Esophagus (tissue), 2 donors: ENCODE results near the gene RPS6KB1. TPM values are rescaled to one million over a fixed set of nuclear protein-coding genes. Genes with fewer than 3 reads are reported as not detected.
"Not testable (repeated sequence)": the region's sequence is repeated elsewhere in the genome, so short reads cannot be mapped to it uniquely, and the experiment has no call there.

ENCODE experiments used
- H3K27ac ChIP-seq, 2 donors: one replicate each; pipeline ENCODE4 v1.5.1; 2013; ENCODE audit warnings: low read depth in 2 of 2, mild to moderate bottlenecking in 2 of 2, inconsistent platforms in 1 of 2, low read length in 1 of 2, moderate library complexity in 1 of 2
- H3K27me3 ChIP-seq, 2 donors: one replicate each; pipeline ENCODE4 v1.6.1; 2013; ENCODE audit warnings: low read length in 2 of 2, control low read depth in 1 of 2, mild to moderate bottlenecking in 1 of 2; ENCODE audit not compliant: insufficient read depth in 2 of 2, control insufficient read depth in 1 of 2
- H3K36me3 ChIP-seq, 2 donors: one replicate each; pipeline ENCODE4 v1.6.1; 2013; ENCODE audit warnings: low read length in 1 of 2; ENCODE audit not compliant: control insufficient read depth in 2 of 2, insufficient read depth in 2 of 2
- H3K4me1 ChIP-seq, 2 donors: one replicate each; pipeline ENCODE4 v1.6.1; 2013; ENCODE audit warnings: low read length in 1 of 2; ENCODE audit not compliant: control insufficient read depth in 2 of 2, insufficient read depth in 2 of 2
- H3K4me3 ChIP-seq, 2 donors: one replicate each; pipeline ENCODE4 v1.5.1; 2013; ENCODE audit warnings: low read length in 2 of 2, mild to moderate bottlenecking in 2 of 2, low read depth in 1 of 2, moderate library complexity in 1 of 2
- H3K9me3 ChIP-seq, 2 donors: one replicate each; pipeline ENCODE4 v1.6.1; 2013; ENCODE audit warnings: mild to moderate bottlenecking in 2 of 2, low read depth in 1 of 2, low read length in 1 of 2, moderate library complexity in 1 of 2; ENCODE audit not compliant: control insufficient read depth in 2 of 2, insufficient read depth in 1 of 2
- WGBS, 2 donors: extraction: QIAGEN DNeasy Blood & Tissue Kit; methylation state at CpG; one replicate each; pipeline ENCODE4 v1.1.7; 2013; 5-methylcytosine and 5-hydroxymethylcytosine counted together
- polyA plus RNA-seq, 2 donors: library from polyadenylated mRNA; stranded (reverse); fragments of 200-250 nt; gene quantifications; one replicate each; pipeline ENCODE4 v1.2.3, GENCODE V29; 2013
- donor health status: healthy with polysubstance abuse.
- donor health status: Bipolar disorder and iron deficiency.

The RPS6KB1 gene
- polyA plus RNA-seq, 2 donors = 13.2 to 13.5 TPM

DNA sequence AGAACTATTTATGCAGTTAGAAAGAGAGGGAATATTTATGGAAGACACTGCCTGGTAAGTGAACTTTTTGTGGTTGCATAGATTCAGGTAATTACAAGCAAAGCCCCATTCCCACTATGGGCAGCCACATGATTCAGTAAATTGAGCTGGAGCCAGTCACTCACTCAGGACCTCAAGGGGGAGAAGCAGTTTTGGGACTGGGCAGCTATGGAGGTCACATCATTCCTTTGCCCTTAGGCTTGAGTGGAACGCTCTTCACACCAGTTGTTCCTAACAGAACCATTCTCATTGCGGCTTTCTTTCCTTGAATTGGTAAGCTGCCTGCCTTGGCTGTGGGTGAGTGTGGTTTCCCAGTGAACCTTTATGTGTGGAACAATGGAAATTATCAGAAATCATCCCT, 37.2 kb downstream of the RPS6KB1 start:
- WGBS, 2 donors = 98 to 100% methylated on average over 2 of the region's 2 CpGs
- H3K4me1 ChIP-seq, H3K36me3 ChIP-seq, H3K9me3 ChIP-seq, H3K4me3 ChIP-seq, H3K27ac ChIP-seq, H3K27me3 ChIP-seq: not testable (repeated sequence)

DNA sequence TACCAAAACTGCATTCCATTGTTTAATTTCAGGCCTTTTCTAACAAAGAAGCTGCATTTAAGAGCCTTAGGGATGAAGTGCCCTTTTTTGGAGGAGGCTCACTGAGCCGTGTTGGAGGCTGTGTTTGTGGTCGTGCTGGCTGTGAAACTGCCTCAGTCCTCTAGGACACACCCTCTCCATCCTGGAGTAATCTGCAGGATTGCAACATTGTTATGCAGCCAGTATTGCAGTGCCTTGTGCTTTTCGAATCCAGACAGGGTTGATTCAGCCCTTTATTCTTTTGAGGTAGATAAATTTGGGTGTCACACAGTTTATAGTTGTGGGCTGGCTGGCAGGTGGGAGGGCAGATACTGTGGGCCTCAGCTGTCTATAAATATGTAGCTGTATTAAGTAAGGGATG, 37.8 kb downstream of the RPS6KB1 start:
- H3K4me3 ChIP-seq, H3K27me3 ChIP-seq, H3K9me3 ChIP-seq, H3K4me1 ChIP-seq, H3K27ac ChIP-seq, H3K36me3 ChIP-seq: not testable (repeated sequence)
- 42 to 49% methylated on average over 3 of the region's 3 CpGs for WGBS, 2 donors

GRCh38 chr17:59933317-59933716, 40.4 kb downstream of the RPS6KB1 start:
- WGBS, 2 donors = 95 to 100% methylated on average over 1 of the region's 1 CpG
- not testable (repeated sequence) for H3K27me3 ChIP-seq, H3K36me3 ChIP-seq, H3K9me3 ChIP-seq, H3K4me1 ChIP-seq, H3K27ac ChIP-seq, H3K4me3 ChIP-seq

DNA sequence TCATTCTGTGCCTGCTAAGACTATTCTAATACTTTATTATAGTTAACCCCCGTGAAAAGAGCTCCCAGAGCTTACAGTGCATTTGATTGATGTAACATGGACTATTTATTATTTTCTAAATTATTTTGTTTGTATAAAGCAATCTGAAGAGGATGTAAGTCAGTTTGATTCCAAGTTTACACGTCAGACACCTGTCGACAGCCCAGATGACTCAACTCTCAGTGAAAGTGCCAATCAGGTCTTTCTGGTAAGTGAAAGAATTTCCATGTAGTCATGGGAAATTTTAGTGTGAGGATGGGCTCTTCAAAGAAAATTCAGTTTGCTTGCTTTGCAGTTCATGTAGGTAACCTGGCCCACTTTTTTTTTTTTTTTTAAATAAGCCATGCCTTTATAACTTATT, 47.8 kb downstream of the RPS6KB1 start:
- not testable (repeated sequence) for H3K36me3 ChIP-seq, H3K27me3 ChIP-seq, H3K9me3 ChIP-seq, H3K4me1 ChIP-seq, H3K27ac ChIP-seq, H3K4me3 ChIP-seq
- WGBS, 2 donors = 56 to 60% methylated on average over 3 of the region's 3 CpGs

- peaks cover 0 to 3% of the 10 kb centered on the region in 2 donors for H3K36me3 ChIP-seq
- 75 to 83% methylated on average over 1 of the region's 1 CpG for WGBS, 2 donors
- no peak overlapping the region for H3K27ac ChIP-seq
- no peaks in the 10 kb centered on the region for H3K27me3 ChIP-seq
- H3K9me3 ChIP-seq = no peaks in the 10 kb centered on the region
- H3K4me1 ChIP-seq = no peaks in the 10 kb centered on the region
- H3K4me3 ChIP-seq = no peak overlapping the region
Measured at GRCh38 chr17:59941131-59941530, 48.2 kb downstream of the RPS6KB1 start.

DNA sequence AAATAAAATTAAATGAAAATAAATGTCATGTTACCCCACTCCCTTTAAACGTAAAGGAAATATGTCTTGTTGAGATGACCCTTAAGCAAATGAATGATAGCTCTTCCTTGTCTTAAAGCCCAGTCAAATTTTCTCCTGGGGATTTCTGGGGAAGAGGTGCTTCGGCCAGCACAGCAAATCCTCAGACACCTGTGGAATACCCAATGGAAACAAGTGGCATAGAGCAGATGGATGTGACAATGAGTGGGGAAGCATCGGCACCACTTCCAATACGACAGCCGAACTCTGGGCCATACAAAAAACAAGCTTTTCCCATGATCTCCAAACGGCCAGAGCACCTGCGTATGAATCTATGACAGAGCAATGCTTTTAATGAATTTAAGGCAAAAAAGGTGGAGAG, 53.5 kb downstream of the RPS6KB1 start:
- not testable (repeated sequence) for H3K36me3 ChIP-seq

GRCh38 chr17:59947310-59947709, 54.4 kb downstream of the RPS6KB1 start:
- H3K27ac ChIP-seq, H3K27me3 ChIP-seq, H3K9me3 ChIP-seq, H3K4me3 ChIP-seq, H3K4me1 ChIP-seq, H3K36me3 ChIP-seq: not testable (repeated sequence)
- WGBS, 2 donors = 74% methylated on average over 4 of the region's 4 CpGs

More for the DNA sequence above, 53.5 kb downstream of the RPS6KB1 start:
- H3K27ac ChIP-seq, H3K4me3 ChIP-seq, H3K27me3 ChIP-seq, H3K4me1 ChIP-seq, H3K9me3 ChIP-seq: not testable (repeated sequence)
- 88 to 89% methylated on average over 7 of the region's 7 CpGs for WGBS, 2 donors

DNA sequence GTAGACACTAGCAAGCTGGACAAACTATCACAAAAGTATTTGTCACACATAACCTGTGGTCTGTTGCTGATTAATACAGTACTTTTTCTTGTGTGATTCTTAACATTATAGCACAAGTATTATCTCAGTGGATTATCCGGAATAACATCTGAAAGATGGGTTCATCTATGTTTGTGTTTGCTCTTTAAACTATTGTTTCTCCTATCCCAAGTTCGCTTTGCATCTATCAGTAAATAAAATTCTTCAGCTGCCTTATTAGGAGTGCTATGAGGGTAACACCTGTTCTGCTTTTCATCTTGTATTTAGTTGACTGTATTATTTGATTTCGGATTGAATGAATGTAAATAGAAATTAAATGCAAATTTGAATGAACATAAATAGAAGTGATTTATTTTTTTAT, 57.1 kb downstream of the RPS6KB1 start:
- 87 to 88% methylated on average over 3 of the region's 3 CpGs for WGBS, 2 donors
- H3K9me3 ChIP-seq = no peaks in the 10 kb centered on the region
- H3K36me3 ChIP-seq = no peaks in the 10 kb centered on the region
- no peaks in the 10 kb centered on the region for H3K27me3 ChIP-seq
- H3K27ac ChIP-seq = no peak overlapping the region
- H3K4me1 ChIP-seq = no peaks in the 10 kb centered on the region
- H3K4me3 ChIP-seq = no peak overlapping the region

DNA sequence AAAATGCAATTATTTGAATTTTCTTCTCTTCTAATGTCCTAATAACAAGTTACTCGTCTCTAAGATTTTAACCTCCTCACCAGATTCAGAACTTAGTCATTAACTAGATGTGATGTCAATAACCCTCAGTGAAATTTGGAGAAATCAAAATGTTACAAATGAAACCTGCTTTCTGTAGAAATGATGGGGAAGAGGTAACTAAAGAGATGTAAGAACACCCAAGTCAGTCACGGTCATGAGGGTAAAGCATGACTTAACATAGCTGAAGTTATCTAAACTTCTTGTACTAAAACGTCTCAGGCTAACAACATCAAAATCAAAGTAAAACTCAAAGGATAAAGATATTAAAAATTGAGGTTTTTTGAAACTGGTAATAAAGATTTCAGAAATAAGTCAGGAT, 61.9 kb downstream of the RPS6KB1 start:
- WGBS, 2 donors = 79 to 84% methylated on average over 3 of the region's 3 CpGs
- Histone ChIP-seq H3K4me1 (no peaks in the 10 kb centered on the region), H3K27ac (no peak overlapping the region), H3K9me3 (no peaks in the 10 kb centered on the region), H3K27me3 (no peaks in the 10 kb centered on the region), H3K4me3 (no peak overlapping the region), H3K36me3 (no peaks in the 10 kb centered on the region)

DNA sequence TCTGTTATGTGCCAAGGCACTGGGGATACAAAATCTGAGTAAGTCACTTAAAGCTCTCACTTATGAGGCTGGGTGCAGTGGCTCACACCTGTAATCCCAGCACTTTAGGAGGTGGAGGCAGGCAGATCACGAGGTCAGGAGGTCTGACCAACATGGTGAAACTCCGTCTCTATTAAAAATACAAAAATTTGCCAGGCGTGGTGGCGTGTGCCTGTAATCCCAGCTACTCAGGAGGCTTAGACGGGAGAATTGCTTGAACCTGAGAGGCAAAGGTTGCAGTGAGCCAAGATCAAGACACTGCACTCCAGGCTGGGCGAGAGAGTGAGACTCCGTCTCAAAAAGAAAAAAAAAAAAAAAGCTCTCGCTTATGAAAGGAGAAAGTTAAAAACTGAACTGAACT, 66.7 kb downstream of the RPS6KB1 start:
- H3K27me3 ChIP-seq, H3K4me3 ChIP-seq, H3K4me1 ChIP-seq, H3K36me3 ChIP-seq, H3K27ac ChIP-seq, H3K9me3 ChIP-seq: not testable (repeated sequence)
- 95 to 97% methylated on average over 8 of the region's 8 CpGs for WGBS, 2 donors
